ENCODE data around the gene TMEM175. TPM values are rescaled to one million over a fixed set of nuclear protein-coding genes. Genes with fewer than 3 reads are reported as not detected.

The TMEM175 gene
- total and polyA plus RNA-seq, 9 of the 15 experiments (the other 6 are each of a cell fraction or from before 2014, with no cell fraction given), result 0.13 to 30.9 (median 9.4) TPM

DNA sequence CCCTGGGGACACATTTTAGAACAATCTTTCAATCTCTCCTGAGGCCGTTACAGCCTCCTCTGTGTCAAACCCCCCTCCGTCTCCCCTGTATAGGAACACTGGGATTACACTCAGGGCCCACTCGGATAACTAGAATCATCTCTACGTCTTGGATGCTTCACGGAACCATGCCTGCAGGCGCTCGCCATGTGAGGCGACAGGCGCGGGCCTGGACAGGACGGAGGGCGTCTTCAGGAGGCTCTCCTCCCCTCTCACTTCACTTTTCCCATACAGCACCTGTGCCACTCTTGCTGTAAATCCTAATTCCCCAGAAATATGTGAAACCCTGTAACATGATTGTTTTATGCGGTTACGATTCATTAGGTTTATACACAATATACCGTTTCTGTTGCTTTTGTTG lies 50.6 kb downstream of the TMEM175 start (continued):
- no peak for TF ChIP-seq ESRRB (CRISPR knock-in tag; IDR thresholded peaks at IDR 0.05; ENCODE audit: borderline replicate concordance)
- no peak for TF ChIP-seq BDP1 (IDR thresholded peaks at IDR 0.05; ENCODE audit: insufficient read depth, insufficient read length)
- TF ChIP-seq, protein P1, sequence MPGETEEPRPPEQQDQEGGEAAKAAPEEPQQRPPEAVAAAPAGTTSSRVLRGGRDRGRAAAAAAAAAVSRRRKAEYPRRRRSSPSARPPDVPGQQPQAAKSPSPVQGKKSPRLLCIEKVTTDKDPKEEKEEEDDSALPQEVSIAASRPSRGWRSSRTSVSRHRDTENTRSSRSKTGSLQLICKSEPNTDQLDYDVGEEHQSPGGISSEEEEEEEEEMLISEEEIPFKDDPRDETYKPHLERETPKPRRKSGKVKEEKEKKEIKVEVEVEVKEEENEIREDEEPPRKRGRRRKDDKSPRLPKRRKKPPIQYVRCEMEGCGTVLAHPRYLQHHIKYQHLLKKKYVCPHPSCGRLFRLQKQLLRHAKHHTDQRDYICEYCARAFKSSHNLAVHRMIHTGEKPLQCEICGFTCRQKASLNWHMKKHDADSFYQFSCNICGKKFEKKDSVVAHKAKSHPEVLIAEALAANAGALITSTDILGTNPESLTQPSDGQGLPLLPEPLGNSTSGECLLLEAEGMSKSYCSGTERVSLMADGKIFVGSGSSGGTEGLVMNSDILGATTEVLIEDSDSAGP (CRISPR knock-in tag; IDR thresholded peaks at IDR 0.05), result no peak
- no peak for TF ChIP-seq HNRNPUL1 (IDR thresholded peaks at IDR 0.05; ENCODE audit: low read length)

DNA sequence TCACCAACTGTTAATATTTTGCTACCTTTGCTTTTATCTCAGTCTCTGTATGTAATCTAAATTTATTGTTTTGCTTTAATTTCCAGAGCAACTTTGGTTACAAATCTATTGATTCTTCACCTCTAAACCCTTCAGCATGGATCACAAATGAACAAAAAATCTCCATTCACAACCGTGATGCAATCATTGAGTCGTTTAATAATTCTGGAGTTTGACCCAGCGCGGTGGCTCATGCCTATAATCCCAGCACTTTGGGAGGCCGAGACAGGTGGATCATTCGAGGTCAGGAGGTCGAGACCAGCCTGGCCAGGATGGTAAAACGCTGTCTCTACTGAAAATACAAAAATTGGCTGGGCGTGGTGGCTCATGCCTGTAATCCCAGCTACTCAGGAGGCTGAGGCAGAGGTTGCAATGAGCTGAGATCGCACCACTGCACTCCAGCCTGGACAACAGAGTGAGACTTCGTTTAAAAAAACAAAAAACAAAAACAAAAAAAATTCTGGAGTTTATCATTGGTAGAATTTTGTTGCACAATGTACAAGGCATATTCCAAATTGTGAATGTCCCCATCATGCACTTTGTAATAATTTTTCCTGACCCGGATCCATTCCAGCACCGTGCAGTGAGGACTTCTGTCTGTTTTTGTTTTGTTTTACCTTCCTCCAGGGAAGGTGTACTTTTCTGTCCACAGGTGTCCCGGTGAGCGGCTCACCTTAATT lies 52.2 kb downstream of the TMEM175 start:
- intact Hi-C loops (cut with micrococcal nuclease), result loop anchor here (5.0 to 10.0 kb wide), 4 partner anchors 202 to 300 kb away; partner anchors contain the start of gene SLC49A3
- H3K36me3 ChIP-seq (ENCODE audit: control insufficient read depth, insufficient read depth, low read length), result no peaks in the 10 kb centered on the region
- 33% methylated on average over 15 of the region's 15 CpGs for WGBS (ENCODE audit: insufficient coverage, low coverage, missing lambda C conversion rate)
- peaks cover 38 to 71% of the 10 kb centered on the region in 2 experiments for H3K4me1 ChIP-seq (replicated peaks in 1 of 2; ENCODE audit: control insufficient read depth in 2 of 2, insufficient read depth in 2 of 2, low read length in 2 of 2)
- CTCF ChIA-PET (ENCODE audit: low intra/inter-chr PET ratio), result no interaction called here
- peak overlapping the region; percentile 76 for H2AFZ ChIP-seq (ENCODE audit: low read depth, low read length)
- ATAC-seq, result no peak
- H4K20me1 ChIP-seq (replicated peaks; ENCODE audit: control insufficient read depth, insufficient read depth, low read length), result no peaks in the 10 kb centered on the region
- no peaks in the 10 kb centered on the region for H3K9me1 ChIP-seq (ENCODE audit: control insufficient read depth, insufficient read depth, low read length)
- no peak for FAIRE-seq
- peak overlapping the region; percentile 73 for H3K4me2 ChIP-seq (ENCODE audit: insufficient read depth, low read length)
- H3K79me2 ChIP-seq (ENCODE audit: control insufficient read depth, insufficient read depth, low read length), result peaks cover 28% of the 10 kb centered on the region
- POLR2A ChIA-PET, result interaction anchor here (0.6 to 1.6 kb wide), 5 partner anchors 9 to 475 kb away, joined by 3 to 6 read pairs (median 3); partner anchors contain the start of gene SLC26A1
- H3K27me3 ChIP-seq (ENCODE audit: control insufficient read depth in 2 of 2, insufficient read depth in 2 of 2, low read length in 2 of 2), result no peaks in the 10 kb centered on the region
- TF ChIP-seq CEBPG (CRISPR knock-in tag; IDR thresholded peaks at IDR 0.05) (peak; percentile 33; the same call in 1 of the 2 replicates), CEBPG (tag; conservative IDR thresholded peaks at IDR 0.05 in 1 of 2, IDR thresholded peaks at IDR 0.05 in 1 of 2) (peak; percentile 46 to 60; a peak in 2 of 4 replicates), ERF (CRISPR knock-in tag; IDR thresholded peaks at IDR 0.05) (no peak)
- TF ChIP-seq, protein P2, sequence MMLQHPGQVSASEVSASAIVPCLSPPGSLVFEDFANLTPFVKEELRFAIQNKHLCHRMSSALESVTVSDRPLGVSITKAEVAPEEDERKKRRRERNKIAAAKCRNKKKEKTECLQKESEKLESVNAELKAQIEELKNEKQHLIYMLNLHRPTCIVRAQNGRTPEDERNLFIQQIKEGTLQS (IDR thresholded peaks at IDR 0.05), result peak; percentile 45
- TF ChIP-seq, protein P2 (CRISPR knock-in tag; conservative IDR thresholded peaks at IDR 0.05), result no peak
- TF ChIP-seq, protein P3, sequence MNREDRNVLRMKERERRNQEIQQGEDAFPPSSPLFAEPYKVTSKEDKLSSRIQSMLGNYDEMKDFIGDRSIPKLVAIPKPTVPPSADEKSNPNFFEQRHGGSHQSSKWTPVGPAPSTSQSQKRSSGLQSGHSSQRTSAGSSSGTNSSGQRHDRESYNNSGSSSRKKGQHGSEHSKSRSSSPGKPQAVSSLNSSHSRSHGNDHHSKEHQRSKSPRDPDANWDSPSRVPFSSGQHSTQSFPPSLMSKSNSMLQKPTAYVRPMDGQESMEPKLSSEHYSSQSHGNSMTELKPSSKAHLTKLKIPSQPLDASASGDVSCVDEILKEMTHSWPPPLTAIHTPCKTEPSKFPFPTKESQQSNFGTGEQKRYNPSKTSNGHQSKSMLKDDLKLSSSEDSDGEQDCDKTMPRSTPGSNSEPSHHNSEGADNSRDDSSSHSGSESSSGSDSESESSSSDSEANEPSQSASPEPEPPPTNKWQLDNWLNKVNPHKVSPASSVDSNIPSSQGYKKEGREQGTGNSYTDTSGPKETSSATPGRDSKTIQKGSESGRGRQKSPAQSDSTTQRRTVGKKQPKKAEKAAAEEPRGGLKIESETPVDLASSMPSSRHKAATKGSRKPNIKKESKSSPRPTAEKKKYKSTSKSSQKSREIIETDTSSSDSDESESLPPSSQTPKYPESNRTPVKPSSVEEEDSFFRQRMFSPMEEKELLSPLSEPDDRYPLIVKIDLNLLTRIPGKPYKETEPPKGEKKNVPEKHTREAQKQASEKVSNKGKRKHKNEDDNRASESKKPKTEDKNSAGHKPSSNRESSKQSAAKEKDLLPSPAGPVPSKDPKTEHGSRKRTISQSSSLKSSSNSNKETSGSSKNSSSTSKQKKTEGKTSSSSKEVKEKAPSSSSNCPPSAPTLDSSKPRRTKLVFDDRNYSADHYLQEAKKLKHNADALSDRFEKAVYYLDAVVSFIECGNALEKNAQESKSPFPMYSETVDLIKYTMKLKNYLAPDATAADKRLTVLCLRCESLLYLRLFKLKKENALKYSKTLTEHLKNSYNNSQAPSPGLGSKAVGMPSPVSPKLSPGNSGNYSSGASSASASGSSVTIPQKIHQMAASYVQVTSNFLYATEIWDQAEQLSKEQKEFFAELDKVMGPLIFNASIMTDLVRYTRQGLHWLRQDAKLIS (CRISPR knock-in tag; IDR thresholded peaks at IDR 0.05), result peak; percentile 55; the same call in 1 of the 2 replicates
- peak overlapping the region; percentile 26; the same call in 2 of the 3 replicates for H3K27ac ChIP-seq (ENCODE audit: extremely low read depth, low read depth, low read length)
- in situ Hi-C loops (cut with MboI), result no loop called here
- BruUV-seq (replicated peaks), result no TSS peak
- H3K9me3 ChIP-seq (replicated peaks; ENCODE audit: control insufficient read depth, insufficient read depth, low read depth, low read length), result no peaks in the 10 kb centered on the region; the same call in 1 of the 2 replicates
- H3K9ac ChIP-seq (ENCODE audit: insufficient read depth in 1 of 2, low read depth in 2 of 2, low read length in 2 of 2), result peak overlapping the region; percentile 35 to 83; a peak in 3 of 4 replicates
- DNase-seq (ENCODE audit: extremely low read depth in 1 of 4, low spot score in 3 of 4), result no peak
- H3K4me3 ChIP-seq, result no peak overlapping the region

Data from K562 (cell line).